Endometrium (tissue), 2 donors: Measurements from ENCODE around the gene RHAG.
"Not testable (repeated sequence)": the region's sequence is repeated elsewhere in the genome, so short reads cannot be mapped to it uniquely, and the experiment has no call there.

ENCODE experiments used
- FAIRE-seq: peaks from 2 replicates; lab custom pipeline; 2012; peaks lifted over from hg19 to GRCh38; lab: Jason Lieb, UNC
- donor health status: control.
- donor health status: control.

RHAG gene

GRCh38 chr6:49635978-49636712, 494 bp downstream of the RHAG start:
- FAIRE-seq, result no peak

- no peak for FAIRE-seq
These were observed 1.2 kb downstream of the RHAG start for GRCh38 chr6:49635480-49635879.

GRCh38 chr6:49634836-49635218, 1.8 kb downstream of the RHAG start:
- FAIRE-seq, result no peak

- FAIRE-seq, result no peak
These were observed 2.4 kb downstream of the RHAG start for GRCh38 chr6:49634092-49634835.

GRCh38 chr6:49633541-49633940, 3.1 kb downstream of the RHAG start:
- FAIRE-seq, result no peak

- no peak for FAIRE-seq
These were observed 3.9 kb downstream of the RHAG start for GRCh38 chr6:49632727-49633126.

GRCh38 chr6:49629485-49630088, 7.1 kb downstream of the RHAG start:
- FAIRE-seq, result not testable (repeated sequence)

DNA sequence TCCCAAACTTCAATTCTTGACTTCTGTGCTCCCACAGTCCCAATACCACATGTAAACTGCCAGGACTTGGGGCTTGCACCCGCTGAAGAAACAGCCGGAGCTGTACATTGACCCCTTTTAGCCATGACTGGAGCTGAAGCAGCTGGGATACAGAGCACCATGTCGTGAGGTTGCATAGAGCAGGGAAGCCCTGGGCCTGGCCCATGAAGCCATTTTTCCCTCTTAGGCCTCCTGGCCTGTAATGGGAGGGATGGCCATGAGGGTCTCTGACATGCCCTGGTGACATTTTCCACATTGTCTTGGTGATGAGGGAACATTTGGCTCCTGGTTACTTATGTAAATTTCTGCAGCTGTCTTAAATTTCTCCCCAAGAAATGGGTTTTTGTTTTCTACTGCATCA, 9.8 kb downstream of the RHAG start:
- no peak for FAIRE-seq

- FAIRE-seq, result no peak
These were observed 18.4 kb downstream of the RHAG start for GRCh38 chr6:49618257-49618656.

DNA sequence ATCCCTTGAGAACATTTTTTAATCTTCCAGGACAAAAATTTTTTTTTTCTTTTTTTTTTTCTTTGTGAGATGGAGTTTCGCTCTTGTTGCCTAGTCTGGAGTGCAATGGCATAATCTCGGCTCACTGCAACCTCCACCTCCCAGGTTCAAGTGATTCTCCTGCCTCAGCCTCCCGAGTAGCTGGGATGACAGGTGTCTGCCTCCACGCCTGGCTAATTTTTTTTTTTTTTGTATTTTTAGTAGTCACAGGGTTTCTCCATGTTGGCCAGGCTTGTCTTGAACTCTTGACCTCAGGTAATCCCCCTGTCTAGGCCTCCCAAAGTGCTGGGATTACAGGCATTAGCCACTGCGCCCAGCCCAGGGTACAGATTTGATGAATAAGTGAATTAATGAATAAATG, 22.5 kb downstream of the RHAG start:
- not testable (repeated sequence) for FAIRE-seq

- FAIRE-seq, result no peak
These were observed 27.4 kb downstream of the RHAG start for GRCh38 chr6:49609285-49609684.

GRCh38 chr6:49608275-49608674, 28.4 kb downstream of the RHAG start:
- FAIRE-seq, result not testable (repeated sequence)

DNA sequence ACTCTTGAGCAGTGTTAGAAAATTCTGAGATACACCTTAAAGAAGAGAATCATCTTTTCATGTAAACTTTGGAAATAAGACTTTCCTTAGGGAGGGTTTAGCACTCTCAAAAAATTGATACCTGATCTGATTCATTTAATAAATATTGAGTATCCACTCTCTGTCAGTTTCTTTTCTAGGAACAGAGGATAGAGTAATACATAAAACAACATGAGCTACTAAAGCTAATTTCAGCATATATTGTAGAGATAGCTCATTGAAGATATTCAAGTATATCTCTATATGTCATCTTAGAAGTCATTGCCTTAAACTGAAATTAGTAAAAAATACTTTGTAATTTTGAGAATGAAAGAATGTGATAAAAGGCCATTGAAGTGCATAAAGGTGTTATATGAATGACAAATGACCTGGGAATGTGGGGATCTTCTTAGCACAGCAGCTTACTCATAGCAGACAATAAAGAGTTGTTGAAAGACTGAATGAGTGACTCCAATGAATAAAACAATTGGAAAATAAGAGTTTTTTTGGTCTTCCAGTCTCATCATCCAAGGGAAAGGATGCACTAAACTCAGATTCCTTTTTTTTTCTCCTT, 29.2 kb downstream of the RHAG start:
- no peak for FAIRE-seq

- peak; percentile 92 for FAIRE-seq
These were observed 29.8 kb downstream of the RHAG start for GRCh38 chr6:49606721-49607390.

DNA sequence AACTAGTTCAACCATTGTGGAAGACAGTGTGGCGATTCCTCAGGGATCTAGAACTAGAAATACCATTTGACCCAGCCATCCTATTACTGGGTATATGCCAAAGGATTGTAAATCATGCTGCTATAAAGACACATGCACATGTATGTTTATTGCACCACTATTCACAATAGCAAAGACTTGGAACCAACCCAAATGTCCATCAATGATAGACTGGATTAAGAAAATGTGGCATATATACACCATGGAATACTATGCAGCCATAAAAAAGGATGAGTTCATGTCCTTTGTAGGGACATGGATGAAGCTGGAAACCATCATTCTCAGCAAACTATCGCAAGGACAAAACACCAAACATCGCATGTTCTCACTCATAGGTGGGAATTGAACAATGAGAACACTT, 32.6 kb downstream of the RHAG start:
- FAIRE-seq, result not testable (repeated sequence)

DNA sequence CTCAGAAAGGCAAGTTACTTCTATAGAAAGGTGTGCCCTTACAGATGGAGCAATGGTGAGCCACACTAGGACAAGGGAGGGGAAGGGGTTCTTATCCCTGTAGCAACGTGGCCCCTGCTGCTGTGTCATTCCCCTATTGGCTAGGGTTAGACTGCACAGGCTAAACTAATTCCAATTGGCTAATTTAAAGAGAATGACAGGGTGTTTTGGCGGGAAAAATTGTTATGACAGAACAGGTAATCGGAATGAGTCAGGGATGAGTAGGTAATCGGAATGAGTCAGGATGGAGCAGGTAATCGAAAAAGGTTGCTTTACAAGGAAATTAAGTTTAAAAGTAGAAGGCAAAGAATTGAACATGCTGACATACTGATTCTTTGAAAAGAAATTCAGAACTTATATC, 49.4 kb downstream of the RHAG start:
- not testable (repeated sequence) for FAIRE-seq

GRCh38 chr6:49582529-49582928, 54.1 kb downstream of the RHAG start:
- no peak for FAIRE-seq

GRCh38 chr6:49579649-49580048, 57.0 kb downstream of the RHAG start:
- no peak for FAIRE-seq

GRCh38 chr6:49576618-49577017, 60.0 kb downstream of the RHAG start:
- FAIRE-seq, result no peak

GRCh38 chr6:49570474-49571079, 66.1 kb downstream of the RHAG start:
- FAIRE-seq, result no peak

DNA sequence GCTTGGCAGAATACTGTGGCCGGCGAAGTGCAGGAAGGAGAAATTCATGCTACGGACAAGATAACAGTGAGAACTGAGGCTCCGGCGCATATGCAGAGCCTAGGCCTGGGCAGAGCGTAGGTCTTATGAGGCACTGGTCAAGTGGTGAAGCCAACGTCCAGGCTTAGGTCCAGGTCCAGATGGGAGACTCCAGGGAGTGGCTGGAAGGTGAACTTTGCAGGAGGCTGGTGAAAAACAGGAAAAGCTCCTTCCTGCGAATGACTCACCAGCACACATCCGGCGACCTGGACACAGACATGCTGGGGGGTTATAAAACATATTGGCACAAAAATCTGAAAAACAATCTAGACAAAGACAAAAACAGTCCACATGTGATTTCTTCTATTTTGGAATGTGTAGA, 70.8 kb downstream of the RHAG start:
- FAIRE-seq, result no peak

GRCh38 chr6:49565261-49565660, 71.4 kb downstream of the RHAG start:
- no peak for FAIRE-seq
